HEK293 (cell line): ENCODE data around the gene CORO2B.

ENCODE experiments used
- CTCF ChIA-PET: fragments of 350-600 bp; formaldehyde crosslinking; extraction: SDS; loops from one replicate; lab custom pipeline; 2021; ENCODE audit warnings: antibody characterized with exemption; lab: Yijun Ruan, JAX
- POLR2A ChIA-PET: fragments of 300-600 bp; formaldehyde crosslinking; extraction: SDS; loops from one replicate; lab custom pipeline; 2020; ENCODE audit warnings: antibody characterized with exemption, inconsistent platforms; lab: Yijun Ruan, JAX
- H3K27ac ChIP-seq: fragments of 200-500 bp; sonication (Bioruptor generic); 2 replicates; pipeline ENCODE4 v1.5.1; 2014; ENCODE audit warnings: low read depth, low read length, control low read depth, inconsistent platforms; ENCODE audit errors: extremely low read depth
- H3K36me3 ChIP-seq, 2 experiments: fragments of 200-500 bp in 1 of 2; sonication (Bioruptor generic) in 1 of 2; 1 replicate in 1 of 2; 2 replicates in 1 of 2; pipeline ENCODE4 v1.5.1; 2014 to 2017; ENCODE audit warnings: inconsistent platforms in 2 of 2, low read length in 2 of 2; ENCODE audit not compliant: control insufficient read depth in 2 of 2, insufficient read depth in 1 of 2
- H3K4me1 ChIP-seq: fragments of 200-500 bp; sonication (Bioruptor generic); 2 replicates; pipeline ENCODE4 v1.5.1; 2014; ENCODE audit warnings: mild to moderate bottlenecking, low read length, inconsistent platforms; ENCODE audit not compliant: control insufficient read depth, insufficient read depth
- H3K4me3 ChIP-seq: 2 replicates; pipeline ENCODE4 v1.5.1; 2011; ENCODE audit warnings: low read depth, mild to moderate bottlenecking, control low read depth, low read length, moderate library complexity
- H3K9me3 ChIP-seq: fragments of 200-500 bp; sonication (Bioruptor generic); 2 replicates; pipeline ENCODE4 v1.5.1; 2014; ENCODE audit warnings: low read depth, low read length, inconsistent platforms; ENCODE audit not compliant: control insufficient read depth, insufficient read depth
- AEBP2 ChIP-seq: fragments of 450-650 bp; formaldehyde crosslinking; IDR thresholded peaks from 2 replicates; pipeline ENCODE4 v1.5.1; 2016; ENCODE audit warnings: missing biosample characterization, missing genetic modification characterization, borderline replicate concordance
- GLIS1 ChIP-seq: fragments of 450-650 bp; formaldehyde crosslinking; IDR thresholded peaks from 2 replicates; pipeline ENCODE4 v1.5.1; 2016; ENCODE audit warnings: missing biosample characterization, missing genetic modification characterization
- KLF17 ChIP-seq: fragments of 450-650 bp; formaldehyde crosslinking; IDR thresholded peaks from 2 replicates; pipeline ENCODE4 v1.5.1; 2016; ENCODE audit warnings: missing biosample characterization, missing genetic modification characterization
- KLF7 ChIP-seq: fragments of 450-650 bp; formaldehyde crosslinking; IDR thresholded peaks from 2 replicates; pipeline ENCODE4 v1.5.1; 2016; ENCODE audit warnings: missing biosample characterization, missing genetic modification characterization, borderline replicate concordance
- PRDM10 ChIP-seq: fragments of 450-650 bp; formaldehyde crosslinking; IDR thresholded peaks from 2 replicates; pipeline ENCODE4 v1.5.1; 2016; ENCODE audit warnings: missing biosample characterization, missing genetic modification characterization
- PRDM4 ChIP-seq: fragments of 450-650 bp; formaldehyde crosslinking; IDR thresholded peaks from 2 replicates; pipeline ENCODE4 v1.5.1; 2017; ENCODE audit warnings: missing biosample characterization, missing genetic modification characterization
- REPIN1 ChIP-seq: fragments of 450-650 bp; formaldehyde crosslinking; IDR thresholded peaks from 2 replicates; pipeline ENCODE4 v1.5.1; 2017; ENCODE audit warnings: missing biosample characterization, missing genetic modification characterization, low read depth
- REST ChIP-seq: fragments of 450-650 bp; formaldehyde crosslinking; IDR thresholded peaks from 2 replicates; pipeline ENCODE4 v1.5.1; 2016; ENCODE audit warnings: missing biosample characterization, missing genetic modification characterization
- ZFP41 ChIP-seq: fragments of 450-650 bp; formaldehyde crosslinking; IDR thresholded peaks from 2 replicates; pipeline ENCODE4 v1.5.1; 2016; ENCODE audit warnings: missing biosample characterization, missing genetic modification characterization, borderline replicate concordance
- ZIC2 ChIP-seq: fragments of 450-650 bp; formaldehyde crosslinking; IDR thresholded peaks from 2 replicates; pipeline ENCODE4 v1.5.1; 2016; ENCODE audit warnings: missing biosample characterization, missing genetic modification characterization
- ZNF133 ChIP-seq: fragments of 450-650 bp; formaldehyde crosslinking; IDR thresholded peaks from 2 replicates; pipeline ENCODE4 v1.5.1; 2016; ENCODE audit warnings: missing biosample characterization, missing genetic modification characterization
- ZNF324 ChIP-seq: fragments of 450-650 bp; formaldehyde crosslinking; IDR thresholded peaks from 2 replicates; pipeline ENCODE4 v1.5.1; 2016; ENCODE audit warnings: missing biosample characterization, missing genetic modification characterization
- ZNF366 ChIP-seq: fragments of 450-650 bp; formaldehyde crosslinking; conservative IDR thresholded peaks from 2 replicates; pipeline ENCODE4 v1.5.1; 2016; ENCODE audit warnings: missing biosample characterization, missing genetic modification characterization
- ZNF513 ChIP-seq: fragments of 450-650 bp; IDR thresholded peaks from 2 replicates; pipeline ENCODE4 v1.5.1; 2018; ENCODE audit warnings: missing biosample characterization, missing genetic modification characterization
- ZNF670 ChIP-seq: fragments of 450-650 bp; formaldehyde crosslinking; IDR thresholded peaks from 2 replicates; pipeline ENCODE4 v1.5.1; 2016; ENCODE audit warnings: missing biosample characterization, missing genetic modification characterization, low read depth
- ZNF768 ChIP-seq: fragments of 450-650 bp; formaldehyde crosslinking; IDR thresholded peaks from 2 replicates; pipeline ENCODE4 v1.5.1; 2018; ENCODE audit warnings: missing biosample characterization, mild to moderate bottlenecking, missing genetic modification characterization

The CORO2B gene

GRCh38 chr15:68656438-68656739 lies 77.6 kb downstream of the CORO2B start:
- Histone ChIP-seq H3K36me3 (no peaks in the 10 kb centered on the region), H3K9me3 (no peaks in the 10 kb centered on the region), H3K4me3 (no peak overlapping the region), H3K4me1 (no peaks in the 10 kb centered on the region), H3K27ac (no peak overlapping the region)
- ChIA-PET CTCF (interaction anchor here (0.6 kb wide), 1 partner anchor 76 kb away, joined by 4 read pairs; no protein-coding TSS in a partner anchor), POLR2A (no interaction called here)
- TF ChIP-seq AEBP2 (tag by site-specific recombination) (no peak), ZNF768 (peak; percentile 94)

GRCh38 chr15:68658151-68658550 lies 79.4 kb downstream of the CORO2B start:
- Histone ChIP-seq H3K9me3 (no peaks in the 10 kb centered on the region), H3K36me3 (no peaks in the 10 kb centered on the region), H3K4me3 (no peak overlapping the region), H3K4me1 (no peaks in the 10 kb centered on the region), H3K27ac (no peak overlapping the region)
- CTCF ChIA-PET = interaction anchor here (0.9 to 2.8 kb wide), 6 partner anchors 16 to 352 kb away, joined by 3 to 12 read pairs (median 4); no protein-coding TSS in a partner anchor
- POLR2A ChIA-PET = no interaction called here
- TF ChIP-seq GLIS1 (tag by site-specific recombination) (peak; percentile 52), ZNF670 (no peak), ZNF366 (tag by site-specific recombination) (no peak), REST (0 out of 2 replicates have a peak, but pooled peaks have one; percentile 37), ZIC2 (peak; percentile 90)

- Histone ChIP-seq H3K27ac (no peak overlapping the region), H3K4me3 (no peak overlapping the region), H3K36me3 (no peaks in the 10 kb centered on the region)
- CTCF ChIA-PET = interaction anchor here (0.8 to 2.8 kb wide), 7 partner anchors 15 to 352 kb away, joined by 3 to 12 read pairs (median 3); no protein-coding TSS in a partner anchor
- TF ChIP-seq KLF7 (tag by site-specific recombination) = no peak
- TF ChIP-seq PRDM4 = no peak
- no peak for TF ChIP-seq ZNF513
- no peak for TF ChIP-seq ZNF324
- TF ChIP-seq PRDM10 (tag by site-specific recombination) = no peak
- TF ChIP-seq REPIN1 = no peak
- TF ChIP-seq KLF17 (tag by site-specific recombination) = no peak
- no peak for TF ChIP-seq ZFP41
- TF ChIP-seq ZNF133 = no peak
- TF ChIP-seq, all 188 proteins: peak for 0
- Histone ChIP-seq H3K9me3 (no peaks in the 10 kb centered on the region; the same call in 1 of the 2 replicates), H3K4me1 (no peaks in the 10 kb centered on the region)
- POLR2A ChIA-PET = no interaction called here
These were observed 80.0 kb downstream of the CORO2B start for GRCh38 chr15:68658641-68659358.
